GM12878 (cell line): Measurements from ENCODE around the gene TPK1. TPM values are rescaled to one million over a fixed set of nuclear protein-coding genes. Genes with fewer than 3 reads are reported as not detected.

Experiments used
- CREB1 ChIP-seq: IDR thresholded peaks from 2 replicates; pipeline ENCODE4 v1.6.1; 2012; ENCODE audit warnings: low read depth, mild to moderate bottlenecking, inconsistent platforms
- E2F8 ChIP-seq: fragments of 450-650 bp; IDR thresholded peaks from 2 replicates; pipeline ENCODE4 v1.6.1; 2018; ENCODE audit warnings: mild to moderate bottlenecking, low read depth, moderate library complexity; ENCODE audit not compliant: partially characterized antibody
- FOS ChIP-seq: IDR thresholded peaks from 3 replicates; pipeline ENCODE4 v1.6.1; 2011; ENCODE audit warnings: borderline replicate concordance; ENCODE audit not compliant: insufficient read length; ENCODE audit errors: extremely low read depth
- HDAC2 ChIP-seq: fragments of 200-600 bp; sonication (generic); IDR thresholded peaks from 2 replicates; pipeline ENCODE4 v1.6.1; 2017
- IKZF1 ChIP-seq: fragments of 450-650 bp; conservative IDR thresholded peaks from 2 replicates; pipeline ENCODE4 v1.6.1; 2017; ENCODE audit warnings: antibody characterized with exemption, mild to moderate bottlenecking
- IRF5 ChIP-seq: fragments of 450-650 bp; IDR thresholded peaks from 2 replicates; pipeline ENCODE4 v1.6.1; 2017; ENCODE audit warnings: borderline replicate concordance
- KDM1A ChIP-seq: fragments of 200-600 bp; sonication (generic); IDR thresholded peaks from 2 replicates; pipeline ENCODE4 v1.6.1; 2016; ENCODE audit warnings: borderline replicate concordance
- NBN ChIP-seq: fragments of 450-650 bp; IDR thresholded peaks from 2 replicates; pipeline ENCODE4 v1.6.1; 2016
- NFIC ChIP-seq: IDR thresholded peaks from 2 replicates; pipeline ENCODE4 v1.6.1; 2012; ENCODE audit warnings: low read depth, mild to moderate bottlenecking, inconsistent platforms, low read length, moderate library complexity
- PAX5 ChIP-seq: IDR thresholded peaks from 2 replicates; pipeline ENCODE4 v1.6.1; 2011; ENCODE audit warnings: low read depth, low read length, borderline replicate concordance
- RAD51 ChIP-seq: fragments of 450-650 bp; IDR thresholded peaks from 2 replicates; pipeline ENCODE4 v1.6.1; 2016; ENCODE audit warnings: moderate library complexity, mild to moderate bottlenecking, inconsistent platforms
- SPI1 ChIP-seq: IDR thresholded peaks from 2 replicates; pipeline ENCODE4 v1.6.1; 2011; ENCODE audit warnings: low read depth, mild to moderate bottlenecking, low read length, moderate library complexity, borderline replicate concordance; ENCODE audit not compliant: insufficient read depth
- ZNF207 ChIP-seq: fragments of 450-650 bp; IDR thresholded peaks from 2 replicates; pipeline ENCODE4 v1.6.1; 2014; ENCODE audit warnings: antibody characterized with exemption, mild to moderate bottlenecking, borderline replicate concordance
- polyA plus RNA-seq, 11 experiments: library from polyadenylated mRNA; depleted of rRNA in 4 of 11; unstranded in 6 of 11; stranded (reverse) in 5 of 11; fragments of >200 nt; fragmentation: Nextera tagmentation in 4 of 11; fragmentation: Illumina TruSeq in 1 of 11; extraction: Ambion mirVana in 4 of 11; extraction: Trizol in 1 of 11; gene quantifications; 1 replicate in 1 of 11; 2 replicates in 10 of 11; pipeline versions ENCODE4 v1.2.1 to v1.2.3, GENCODE V29; 2011 to 2016; ENCODE audit warnings: inconsistent platforms in 2 of 11, missing spikeins in 2 of 11, low read depth in 1 of 11
- total RNA-seq, 4 experiments: library from RNA; depleted of rRNA in 3 of 4; stranded (reverse); fragments of >200 nt in 3 of 4; fragmentation: Illumina TruSeq in 1 of 4; extraction: Trizol in 1 of 4; gene quantifications; 2 replicates each; pipeline versions ENCODE4 v1.2.1 to v1.2.3, GENCODE V29; 2013 to 2021
- TF ChIP-seq, protein P1 (sequence below): fragments of 450-650 bp; IDR thresholded peaks from 2 replicates; pipeline ENCODE4 v1.6.1; 2017; ENCODE audit warnings: mild to moderate bottlenecking, moderate library complexity
- TF ChIP-seq, protein P2 (sequence below): fragments of 450-650 bp; formaldehyde crosslinking; IDR thresholded peaks from 2 replicates; pipeline ENCODE4 v1.4.0; 2022; ENCODE audit warnings: mild to moderate bottlenecking, moderate library complexity

TPK1 gene
- total and polyA plus RNA-seq, 10 of the 15 experiments (the other 5 are each of a cell fraction or from before 2014, with no cell fraction given): 7.1 to 19.0 (median 9.3) TPM

DNA sequence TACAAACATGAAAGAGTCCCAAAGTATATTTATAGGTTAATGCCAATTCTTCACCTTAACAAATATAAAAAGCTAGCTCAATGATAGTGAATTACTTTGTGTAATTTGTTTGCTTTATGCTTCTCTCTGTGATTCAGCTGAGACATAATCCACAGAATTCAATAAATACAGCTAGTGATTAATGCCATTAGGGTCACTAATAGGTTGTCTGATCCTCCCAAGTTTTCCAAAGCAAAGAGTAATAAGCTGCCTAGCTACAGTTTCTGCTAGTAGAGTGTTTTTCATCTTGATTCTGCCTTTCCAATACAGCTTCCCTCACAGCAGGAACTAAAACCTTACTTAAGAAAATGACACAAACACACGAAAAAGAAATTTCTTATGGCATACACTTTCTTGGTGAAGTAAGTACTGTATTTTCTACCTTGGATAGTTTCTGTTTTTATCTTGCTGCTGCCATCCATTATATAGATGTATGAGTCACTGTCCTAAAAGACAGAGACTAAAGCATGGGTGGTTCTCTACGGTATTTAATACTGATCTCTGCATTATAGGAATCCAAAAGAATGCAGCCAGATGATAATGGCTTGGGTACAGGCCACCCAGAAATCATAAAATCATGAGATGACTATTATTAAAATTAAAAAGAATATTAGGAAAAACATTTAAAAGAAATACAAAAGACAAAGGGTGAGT lies 170.0 kb downstream of the TPK1 start (continued):
- TF ChIP-seq, protein P1, sequence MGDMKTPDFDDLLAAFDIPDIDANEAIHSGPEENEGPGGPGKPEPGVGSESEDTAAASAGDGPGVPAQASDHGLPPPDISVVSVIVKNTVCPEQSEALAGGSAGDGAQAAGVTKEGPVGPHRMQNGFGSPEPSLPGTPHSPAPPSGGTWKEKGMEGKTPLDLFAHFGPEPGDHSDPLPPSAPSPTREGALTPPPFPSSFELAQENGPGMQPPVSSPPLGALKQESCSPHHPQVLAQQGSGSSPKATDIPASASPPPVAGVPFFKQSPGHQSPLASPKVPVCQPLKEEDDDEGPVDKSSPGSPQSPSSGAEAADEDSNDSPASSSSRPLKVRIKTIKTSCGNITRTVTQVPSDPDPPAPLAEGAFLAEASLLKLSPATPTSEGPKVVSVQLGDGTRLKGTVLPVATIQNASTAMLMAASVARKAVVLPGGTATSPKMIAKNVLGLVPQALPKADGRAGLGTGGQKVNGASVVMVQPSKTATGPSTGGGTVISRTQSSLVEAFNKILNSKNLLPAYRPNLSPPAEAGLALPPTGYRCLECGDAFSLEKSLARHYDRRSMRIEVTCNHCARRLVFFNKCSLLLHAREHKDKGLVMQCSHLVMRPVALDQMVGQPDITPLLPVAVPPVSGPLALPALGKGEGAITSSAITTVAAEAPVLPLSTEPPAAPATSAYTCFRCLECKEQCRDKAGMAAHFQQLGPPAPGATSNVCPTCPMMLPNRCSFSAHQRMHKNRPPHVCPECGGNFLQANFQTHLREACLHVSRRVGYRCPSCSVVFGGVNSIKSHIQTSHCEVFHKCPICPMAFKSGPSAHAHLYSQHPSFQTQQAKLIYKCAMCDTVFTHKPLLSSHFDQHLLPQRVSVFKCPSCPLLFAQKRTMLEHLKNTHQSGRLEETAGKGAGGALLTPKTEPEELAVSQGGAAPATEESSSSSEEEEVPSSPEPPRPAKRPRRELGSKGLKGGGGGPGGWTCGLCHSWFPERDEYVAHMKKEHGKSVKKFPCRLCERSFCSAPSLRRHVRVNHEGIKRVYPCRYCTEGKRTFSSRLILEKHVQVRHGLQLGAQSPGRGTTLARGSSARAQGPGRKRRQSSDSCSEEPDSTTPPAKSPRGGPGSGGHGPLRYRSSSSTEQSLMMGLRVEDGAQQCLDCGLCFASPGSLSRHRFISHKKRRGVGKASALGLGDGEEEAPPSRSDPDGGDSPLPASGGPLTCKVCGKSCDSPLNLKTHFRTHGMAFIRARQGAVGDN: no peak
- TF ChIP-seq ZNF207 (no peak), FOS (no peak), NFIC (no peak), IRF5 (no peak), SPI1 (no peak), KDM1A (no peak), RAD51 (no peak), E2F8 (no peak), PAX5 (no peak), HDAC2 (no peak), NBN (no peak), CREB1 (no peak), IKZF1 (no peak)
- TF ChIP-seq, protein P2, sequence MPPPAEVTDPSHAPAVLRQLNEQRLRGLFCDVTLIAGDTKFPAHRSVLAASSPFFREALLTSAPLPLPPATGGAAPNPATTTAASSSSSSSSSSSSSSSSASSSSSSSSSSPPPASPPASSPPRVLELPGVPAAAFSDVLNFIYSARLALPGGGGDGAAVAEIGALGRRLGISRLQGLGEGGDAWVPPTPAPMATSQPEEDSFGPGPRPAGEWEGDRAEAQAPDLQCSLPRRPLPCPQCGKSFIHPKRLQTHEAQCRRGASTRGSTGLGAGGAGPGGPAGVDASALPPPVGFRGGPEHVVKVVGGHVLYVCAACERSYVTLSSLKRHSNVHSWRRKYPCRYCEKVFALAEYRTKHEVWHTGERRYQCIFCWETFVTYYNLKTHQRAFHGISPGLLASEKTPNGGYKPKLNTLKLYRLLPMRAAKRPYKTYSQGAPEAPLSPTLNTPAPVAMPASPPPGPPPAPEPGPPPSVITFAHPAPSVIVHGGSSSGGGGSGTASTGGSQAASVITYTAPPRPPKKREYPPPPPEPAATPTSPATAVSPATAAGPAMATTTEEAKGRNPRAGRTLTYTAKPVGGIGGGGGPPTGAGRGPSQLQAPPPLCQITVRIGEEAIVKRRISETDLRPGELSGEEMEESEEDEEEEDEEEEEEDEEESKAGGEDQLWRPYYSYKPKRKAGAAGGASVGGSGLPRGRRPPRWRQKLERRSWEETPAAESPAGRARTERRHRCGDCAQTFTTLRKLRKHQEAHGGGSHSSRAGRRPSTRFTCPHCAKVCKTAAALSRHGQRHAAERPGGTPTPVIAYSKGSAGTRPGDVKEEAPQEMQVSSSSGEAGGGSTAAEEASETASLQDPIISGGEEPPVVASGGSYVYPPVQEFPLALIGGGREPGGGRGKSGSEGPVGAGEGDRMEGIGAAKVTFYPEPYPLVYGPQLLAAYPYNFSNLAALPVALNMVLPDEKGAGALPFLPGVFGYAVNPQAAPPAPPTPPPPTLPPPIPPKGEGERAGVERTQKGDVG (CRISPR knock-in tag): no peak
